ENCODE data around the gene ARMC9.

Gene ARMC9

GRCh38 chr2:231219289-231219688 lies 20.9 kb downstream of the ARMC9 start:
- Histone ChIP-seq H3K27ac (ENCODE audit: low read depth, low read length) (no peak overlapping the region), H3K9ac (ENCODE audit: low read length in 5 of 5) (no peak overlapping the region), H3K36me3 (ENCODE audit: control insufficient read depth in 5 of 5, insufficient read depth in 5 of 5, low read length in 5 of 5) (peaks cover 0 to 23% (median 0%) of the 10 kb centered on the region in 5 donors), H3K4me3 (ENCODE audit: low read depth in 1 of 5, low read length in 5 of 5) (no peak overlapping the region), H3K27me3 (ENCODE audit: control insufficient read depth in 5 of 5, insufficient read depth in 4 of 5, low read length in 5 of 5) (no peaks in the 10 kb centered on the region), H3K9me3 (ENCODE audit: control insufficient read depth in 5 of 5, low read length in 5 of 5) (no peaks in the 10 kb centered on the region), H3K4me1 (ENCODE audit: control insufficient read depth in 5 of 5, insufficient read depth in 5 of 5, low read length in 5 of 5) (no peaks in the 10 kb centered on the region)

GRCh38 chr2:231221761-231222160 lies 23.3 kb downstream of the ARMC9 start:
- H3K36me3 ChIP-seq (ENCODE audit: control insufficient read depth in 5 of 5, insufficient read depth in 5 of 5, low read length in 5 of 5), result peaks cover 0 to 7% (median 0%) of the 10 kb centered on the region in 5 donors
- no peak overlapping the region for H3K9ac ChIP-seq (ENCODE audit: low read length in 5 of 5)
- H3K4me3 ChIP-seq (ENCODE audit: low read depth in 1 of 5, low read length in 5 of 5), result no peak overlapping the region
- no peaks in the 10 kb centered on the region for H3K27me3 ChIP-seq (ENCODE audit: control insufficient read depth in 5 of 5, insufficient read depth in 4 of 5, low read length in 5 of 5)
- H3K27ac ChIP-seq (ENCODE audit: low read depth, low read length), result no peak overlapping the region
- no peaks in the 10 kb centered on the region for H3K9me3 ChIP-seq (ENCODE audit: control insufficient read depth in 5 of 5, low read length in 5 of 5)
- no peaks in the 10 kb centered on the region for H3K4me1 ChIP-seq (ENCODE audit: control insufficient read depth in 5 of 5, insufficient read depth in 5 of 5, low read length in 5 of 5)

- Histone ChIP-seq H3K9ac (ENCODE audit: low read length in 5 of 5) (no peak overlapping the region), H3K4me3 (ENCODE audit: low read depth in 1 of 5, low read length in 5 of 5) (no peak overlapping the region), H3K27me3 (ENCODE audit: control insufficient read depth in 5 of 5, insufficient read depth in 4 of 5, low read length in 5 of 5) (no peaks in the 10 kb centered on the region), H3K27ac (ENCODE audit: low read depth, low read length) (no peak overlapping the region), H3K4me1 (ENCODE audit: control insufficient read depth in 5 of 5, insufficient read depth in 5 of 5, low read length in 5 of 5) (peaks cover 0 to 1% (median 0%) of the 10 kb centered on the region in 5 donors), H3K36me3 (ENCODE audit: control insufficient read depth in 5 of 5, insufficient read depth in 5 of 5, low read length in 5 of 5) (peaks cover 0 to 7% (median 0%) of the 10 kb centered on the region in 5 donors), H3K9me3 (ENCODE audit: control insufficient read depth in 5 of 5, low read length in 5 of 5) (no peaks in the 10 kb centered on the region)
Measured at GRCh38 chr2:231222318-231223000, 24.0 kb downstream of the ARMC9 start.

- Histone ChIP-seq H3K27me3 (ENCODE audit: control insufficient read depth in 5 of 5, insufficient read depth in 4 of 5, low read length in 5 of 5) (no peaks in the 10 kb centered on the region), H3K4me3 (ENCODE audit: low read depth in 1 of 5, low read length in 5 of 5) (no peak overlapping the region), H3K9me3 (ENCODE audit: control insufficient read depth in 5 of 5, low read length in 5 of 5) (no peaks in the 10 kb centered on the region), H3K9ac (ENCODE audit: low read length in 5 of 5) (no peak overlapping the region), H3K4me1 (ENCODE audit: control insufficient read depth in 5 of 5, insufficient read depth in 5 of 5, low read length in 5 of 5) (peaks cover 0 to 7% (median 0%) of the 10 kb centered on the region in 5 donors), H3K36me3 (ENCODE audit: control insufficient read depth in 5 of 5, insufficient read depth in 5 of 5, low read length in 5 of 5) (peaks cover 0 to 7% (median 0%) of the 10 kb centered on the region in 5 donors), H3K27ac (ENCODE audit: low read depth, low read length) (no peak overlapping the region)
Measured at GRCh38 chr2:231223001-231223375, 24.6 kb downstream of the ARMC9 start.

GRCh38 chr2:231223458-231223976 lies 25.1 kb downstream of the ARMC9 start:
- Histone ChIP-seq H3K27me3 (ENCODE audit: control insufficient read depth in 5 of 5, insufficient read depth in 4 of 5, low read length in 5 of 5) (no peaks in the 10 kb centered on the region), H3K36me3 (ENCODE audit: control insufficient read depth in 5 of 5, insufficient read depth in 5 of 5, low read length in 5 of 5) (peaks cover 0 to 7% (median 0%) of the 10 kb centered on the region in 5 donors), H3K4me1 (ENCODE audit: control insufficient read depth in 5 of 5, insufficient read depth in 5 of 5, low read length in 5 of 5) (peaks cover 0 to 11% (median 0%) of the 10 kb centered on the region in 5 donors), H3K9me3 (ENCODE audit: control insufficient read depth in 5 of 5, low read length in 5 of 5) (no peaks in the 10 kb centered on the region), H3K27ac (ENCODE audit: low read depth, low read length) (no peak overlapping the region), H3K4me3 (ENCODE audit: low read depth in 1 of 5, low read length in 5 of 5) (no peak overlapping the region), H3K9ac (ENCODE audit: low read length in 5 of 5) (no peak overlapping the region)

- H3K27ac ChIP-seq (ENCODE audit: low read depth, low read length), result no peak overlapping the region
Measured at GRCh38 chr2:231227310-231228162, 29.1 kb downstream of the ARMC9 start.

GRCh38 chr2:231228223-231228622 lies 29.8 kb downstream of the ARMC9 start:
- Histone ChIP-seq H3K9me3 (ENCODE audit: control insufficient read depth in 5 of 5, low read length in 5 of 5) (no peaks in the 10 kb centered on the region), H3K27me3 (ENCODE audit: control insufficient read depth in 5 of 5, insufficient read depth in 4 of 5, low read length in 5 of 5) (no peaks in the 10 kb centered on the region), H3K27ac (ENCODE audit: low read depth, low read length) (no peak overlapping the region), H3K4me1 (ENCODE audit: control insufficient read depth in 5 of 5, insufficient read depth in 5 of 5, low read length in 5 of 5) (peaks cover 0 to 11% (median 0%) of the 10 kb centered on the region in 5 donors), H3K4me3 (ENCODE audit: low read depth in 1 of 5, low read length in 5 of 5) (no peak overlapping the region), H3K9ac (ENCODE audit: low read length in 5 of 5) (no peak overlapping the region), H3K36me3 (ENCODE audit: control insufficient read depth in 5 of 5, insufficient read depth in 5 of 5, low read length in 5 of 5) (no peaks in the 10 kb centered on the region)

More at GRCh38 chr2:231227310-231228162, 29.1 kb downstream of the ARMC9 start:
- Histone ChIP-seq H3K27me3 (ENCODE audit: control insufficient read depth in 5 of 5, insufficient read depth in 4 of 5, low read length in 5 of 5) (no peaks in the 10 kb centered on the region), H3K4me3 (ENCODE audit: low read depth in 1 of 5, low read length in 5 of 5) (no peak overlapping the region), H3K4me1 (ENCODE audit: control insufficient read depth in 5 of 5, insufficient read depth in 5 of 5, low read length in 5 of 5) (peaks cover 0 to 11% (median 0%) of the 10 kb centered on the region in 5 donors), H3K9me3 (ENCODE audit: control insufficient read depth in 5 of 5, low read length in 5 of 5) (no peaks in the 10 kb centered on the region), H3K36me3 (ENCODE audit: control insufficient read depth in 5 of 5, insufficient read depth in 5 of 5, low read length in 5 of 5) (no peaks in the 10 kb centered on the region), H3K9ac (ENCODE audit: low read length in 5 of 5) (no peak overlapping the region)

- Histone ChIP-seq H3K27ac (ENCODE audit: low read depth, low read length) (no peak overlapping the region), H3K9ac (ENCODE audit: low read length in 5 of 5) (no peak overlapping the region), H3K4me1 (ENCODE audit: control insufficient read depth in 5 of 5, insufficient read depth in 5 of 5, low read length in 5 of 5) (peaks cover 0 to 11% (median 0%) of the 10 kb centered on the region in 5 donors), H3K27me3 (ENCODE audit: control insufficient read depth in 5 of 5, insufficient read depth in 4 of 5, low read length in 5 of 5) (no peaks in the 10 kb centered on the region), H3K4me3 (ENCODE audit: low read depth in 1 of 5, low read length in 5 of 5) (no peak overlapping the region), H3K9me3 (ENCODE audit: control insufficient read depth in 5 of 5, low read length in 5 of 5) (no peaks in the 10 kb centered on the region), H3K36me3 (ENCODE audit: control insufficient read depth in 5 of 5, insufficient read depth in 5 of 5, low read length in 5 of 5) (no peaks in the 10 kb centered on the region)
Measured at GRCh38 chr2:231228974-231229529, 30.6 kb downstream of the ARMC9 start.

- no peaks in the 10 kb centered on the region for H3K9me3 ChIP-seq (ENCODE audit: control insufficient read depth in 5 of 5, low read length in 5 of 5)
- no peak overlapping the region for H3K27ac ChIP-seq (ENCODE audit: low read depth, low read length)
- peaks cover 0 to 3% (median 2%) of the 10 kb centered on the region in 5 donors for H3K4me1 ChIP-seq (ENCODE audit: control insufficient read depth in 5 of 5, insufficient read depth in 5 of 5, low read length in 5 of 5)
- H3K9ac ChIP-seq (ENCODE audit: low read length in 5 of 5), result no peak overlapping the region
- H3K36me3 ChIP-seq (ENCODE audit: control insufficient read depth in 5 of 5, insufficient read depth in 5 of 5, low read length in 5 of 5), result peaks cover 0 to 6% (median 0%) of the 10 kb centered on the region in 5 donors
- H3K27me3 ChIP-seq (ENCODE audit: control insufficient read depth in 5 of 5, insufficient read depth in 4 of 5, low read length in 5 of 5), result no peaks in the 10 kb centered on the region
- no peak overlapping the region for H3K4me3 ChIP-seq (ENCODE audit: low read depth in 1 of 5, low read length in 5 of 5)
Measured at GRCh38 chr2:231235217-231235616, 36.8 kb downstream of the ARMC9 start.
